HepG2 (cell line): ENCODE data around the gene VAV2. TPM values are rescaled to one million over a fixed set of nuclear protein-coding genes. Genes with fewer than 3 reads are reported as not detected.

Source experiments
- DMAP1 ChIP-seq: IDR thresholded peaks from 2 replicates; pipeline ENCODE4 v1.6.1; 2016
- GATAD2A ChIP-seq: IDR thresholded peaks from 2 replicates; pipeline ENCODE4 v1.6.1; 2016
- KLF11 ChIP-seq: IDR thresholded peaks from 2 replicates; pipeline ENCODE4 v1.6.1; 2016; ENCODE audit warnings: missing compliant biosample characterization
- PLRG1 ChIP-seq: fragments of 450-650 bp; conservative IDR thresholded peaks from 2 replicates; pipeline ENCODE4 v1.6.1; 2016
- RELA ChIP-seq: sonication (generic); formaldehyde crosslinking; IDR thresholded peaks from 2 replicates; pipeline ENCODE4 v1.4.0; 2020; ENCODE audit warnings: missing genetic modification reagents
- STAG1 ChIP-seq: sonication (generic); formaldehyde crosslinking; IDR thresholded peaks from 2 replicates; pipeline ENCODE4 v1.4.0; 2020; ENCODE audit warnings: missing genetic modification reagents
- TAF1 ChIP-seq: sonication (generic); formaldehyde crosslinking; IDR thresholded peaks from 2 replicates; pipeline ENCODE4 v1.4.0; 2020; ENCODE audit warnings: missing genetic modification reagents
- TBX2 ChIP-seq: sonication (generic); formaldehyde crosslinking; IDR thresholded peaks from 2 replicates; pipeline ENCODE4 v1.5.0; 2020; ENCODE audit warnings: missing genetic modification reagents, mild to moderate bottlenecking, borderline replicate concordance
- TCF7L2 ChIP-seq: IDR thresholded peaks from 2 replicates; pipeline ENCODE4 v1.6.1; 2011; ENCODE audit warnings: mild to moderate bottlenecking, low read depth, low read length, moderate library complexity
- ZNF317 ChIP-seq: sonication (generic); formaldehyde crosslinking; IDR thresholded peaks from 2 replicates; pipeline ENCODE4 v1.5.0; 2020; ENCODE audit warnings: mild to moderate bottlenecking, missing genetic modification reagents
- ZNF772 ChIP-seq: sonication (generic); formaldehyde crosslinking; IDR thresholded peaks from 2 replicates; pipeline ENCODE4 v1.5.0; 2020; ENCODE audit warnings: mild to moderate bottlenecking, missing genetic modification reagents
- polyA plus RNA-seq, 8 experiments: library from polyadenylated mRNA; depleted of rRNA in 3 of 8; stranded (reverse) in 7 of 8; unstranded in 1 of 8; fragments of >200 nt; fragmentation: Illumina TruSeq in 4 of 8; extraction: Trizol in 4 of 8; gene quantifications; 2 replicates each; pipeline versions ENCODE4 v1.2.1 to v1.2.3, GENCODE V29; 2011 to 2016; ENCODE audit warnings: low read depth in 4 of 8, missing spikeins in 1 of 8, mixed read lengths in 1 of 8; ENCODE audit not compliant: insufficient read depth in 1 of 8
- total RNA-seq, 5 experiments: library from RNA; depleted of rRNA; stranded (reverse); fragments of >200 nt; fragmentation: Illumina TruSeq; extraction: Trizol; gene quantifications; 2 replicates each; pipeline ENCODE4 v1.2.3, GENCODE V29; 2016; ENCODE audit warnings: low read depth in 1 of 5
- TF ChIP-seq, protein P1 (sequence below): IDR thresholded peaks from 2 replicates; pipeline ENCODE4 v1.6.1; 2012; ENCODE audit warnings: low read depth, low read length, improper control_type of control experiment
- TF ChIP-seq, protein P2 (sequence below): sonication (generic); formaldehyde crosslinking; IDR thresholded peaks from 2 replicates; pipeline ENCODE4 v1.4.0; 2020; ENCODE audit warnings: missing genetic modification reagents
- TF ChIP-seq, protein P3 (sequence below): sonication (generic); formaldehyde crosslinking; IDR thresholded peaks from 2 replicates; pipeline ENCODE4 v1.8.1; 2023; ENCODE audit warnings: mild to moderate bottlenecking, missing genetic modification reagents
- TF ChIP-seq, protein P4 (sequence below): sonication (generic); formaldehyde crosslinking; IDR thresholded peaks from 2 replicates; pipeline ENCODE4 v1.5.0; 2020; ENCODE audit warnings: mild to moderate bottlenecking, missing genetic modification reagents, moderate library complexity
- TF ChIP-seq, protein P5 (sequence below): sonication (generic); IDR thresholded peaks from 2 replicates; pipeline ENCODE4 v1.6.1; 2016; ENCODE audit warnings: low read depth, borderline replicate concordance
- TF ChIP-seq, protein P6 (sequence below): sonication (generic); formaldehyde crosslinking; IDR thresholded peaks from 2 replicates; pipeline ENCODE4 v1.4.0; 2020; ENCODE audit warnings: mild to moderate bottlenecking, missing genetic modification reagents

Gene VAV2
- total and polyA plus RNA-seq, 2 of the 13 experiments (the other 11 are each of a cell fraction or from before 2014, with no cell fraction given), result 22.5 to 22.9 TPM

DNA sequence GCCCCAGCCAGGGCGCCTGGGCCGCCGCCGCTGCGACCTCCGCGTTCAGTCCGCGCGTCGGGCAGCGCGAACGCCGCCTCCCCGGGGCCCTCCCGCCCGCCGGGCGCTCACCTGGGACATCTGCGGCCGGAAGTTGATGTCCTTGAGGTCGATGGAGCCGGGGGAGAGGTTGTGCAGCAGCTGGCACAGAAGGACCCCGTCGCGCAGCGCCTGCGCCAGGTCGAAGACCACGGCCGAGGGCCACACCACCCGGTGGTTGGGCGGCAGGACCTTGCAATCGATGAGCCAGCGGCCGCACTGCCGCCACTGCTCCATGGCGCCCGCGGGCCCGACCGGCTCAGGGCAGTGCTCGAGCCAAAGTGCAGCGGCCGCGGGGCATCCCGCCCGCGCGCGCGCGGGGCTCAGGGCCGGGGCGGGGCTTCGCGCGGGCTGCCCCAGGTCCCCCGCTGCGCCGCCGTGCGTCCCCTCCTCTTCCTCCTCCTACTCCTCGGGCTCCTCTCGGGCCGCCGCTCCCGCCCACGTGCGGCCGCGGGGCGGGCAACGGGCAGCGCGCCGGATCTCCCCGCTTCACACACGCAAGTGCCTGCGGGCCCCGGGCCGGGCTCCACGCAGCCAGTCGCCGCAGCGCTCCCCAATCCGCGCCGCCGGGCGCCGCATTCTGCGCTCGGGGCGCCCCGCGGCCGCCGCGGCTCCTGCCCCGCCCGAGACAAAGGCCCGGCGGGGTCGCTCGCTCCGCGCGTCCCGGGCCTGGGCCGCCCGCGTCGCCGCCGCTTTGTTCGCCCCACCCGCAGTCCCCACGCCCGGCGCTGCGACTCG lies at the start of gene VAV2 (continued):
- 0 out of 2 replicates have a peak, but pooled peaks have one; percentile 33 for TF ChIP-seq TBX2 (CRISPR knock-in tag)
- no peak for TF ChIP-seq TCF7L2
- no peak for TF ChIP-seq STAG1 (CRISPR knock-in tag)
- TF ChIP-seq KLF11, result no peak
- TF ChIP-seq RELA (CRISPR knock-in tag), result no peak
- no peak for TF ChIP-seq ZNF772 (CRISPR knock-in tag)
- TF ChIP-seq, protein P1, sequence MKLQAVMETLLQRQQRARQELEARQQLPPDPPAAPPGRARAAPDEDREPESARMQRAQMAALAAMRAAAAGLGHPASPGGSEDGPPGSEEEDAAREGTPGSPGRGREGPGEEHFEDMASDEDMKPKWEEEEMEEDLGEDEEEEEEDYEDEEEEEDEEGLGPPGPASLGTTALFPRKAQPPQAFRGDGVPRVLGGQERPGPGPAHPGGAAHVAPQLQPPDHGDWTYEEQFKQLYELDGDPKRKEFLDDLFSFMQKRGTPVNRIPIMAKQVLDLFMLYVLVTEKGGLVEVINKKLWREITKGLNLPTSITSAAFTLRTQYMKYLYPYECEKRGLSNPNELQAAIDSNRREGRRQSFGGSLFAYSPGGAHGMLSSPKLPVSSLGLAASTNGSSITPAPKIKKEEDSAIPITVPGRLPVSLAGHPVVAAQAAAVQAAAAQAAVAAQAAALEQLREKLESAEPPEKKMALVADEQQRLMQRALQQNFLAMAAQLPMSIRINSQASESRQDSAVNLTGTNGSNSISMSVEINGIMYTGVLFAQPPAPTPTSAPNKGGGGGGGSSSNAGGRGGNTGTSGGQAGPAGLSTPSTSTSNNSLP, result no peak
- no peak for TF ChIP-seq PLRG1
- TF ChIP-seq, protein P2, sequence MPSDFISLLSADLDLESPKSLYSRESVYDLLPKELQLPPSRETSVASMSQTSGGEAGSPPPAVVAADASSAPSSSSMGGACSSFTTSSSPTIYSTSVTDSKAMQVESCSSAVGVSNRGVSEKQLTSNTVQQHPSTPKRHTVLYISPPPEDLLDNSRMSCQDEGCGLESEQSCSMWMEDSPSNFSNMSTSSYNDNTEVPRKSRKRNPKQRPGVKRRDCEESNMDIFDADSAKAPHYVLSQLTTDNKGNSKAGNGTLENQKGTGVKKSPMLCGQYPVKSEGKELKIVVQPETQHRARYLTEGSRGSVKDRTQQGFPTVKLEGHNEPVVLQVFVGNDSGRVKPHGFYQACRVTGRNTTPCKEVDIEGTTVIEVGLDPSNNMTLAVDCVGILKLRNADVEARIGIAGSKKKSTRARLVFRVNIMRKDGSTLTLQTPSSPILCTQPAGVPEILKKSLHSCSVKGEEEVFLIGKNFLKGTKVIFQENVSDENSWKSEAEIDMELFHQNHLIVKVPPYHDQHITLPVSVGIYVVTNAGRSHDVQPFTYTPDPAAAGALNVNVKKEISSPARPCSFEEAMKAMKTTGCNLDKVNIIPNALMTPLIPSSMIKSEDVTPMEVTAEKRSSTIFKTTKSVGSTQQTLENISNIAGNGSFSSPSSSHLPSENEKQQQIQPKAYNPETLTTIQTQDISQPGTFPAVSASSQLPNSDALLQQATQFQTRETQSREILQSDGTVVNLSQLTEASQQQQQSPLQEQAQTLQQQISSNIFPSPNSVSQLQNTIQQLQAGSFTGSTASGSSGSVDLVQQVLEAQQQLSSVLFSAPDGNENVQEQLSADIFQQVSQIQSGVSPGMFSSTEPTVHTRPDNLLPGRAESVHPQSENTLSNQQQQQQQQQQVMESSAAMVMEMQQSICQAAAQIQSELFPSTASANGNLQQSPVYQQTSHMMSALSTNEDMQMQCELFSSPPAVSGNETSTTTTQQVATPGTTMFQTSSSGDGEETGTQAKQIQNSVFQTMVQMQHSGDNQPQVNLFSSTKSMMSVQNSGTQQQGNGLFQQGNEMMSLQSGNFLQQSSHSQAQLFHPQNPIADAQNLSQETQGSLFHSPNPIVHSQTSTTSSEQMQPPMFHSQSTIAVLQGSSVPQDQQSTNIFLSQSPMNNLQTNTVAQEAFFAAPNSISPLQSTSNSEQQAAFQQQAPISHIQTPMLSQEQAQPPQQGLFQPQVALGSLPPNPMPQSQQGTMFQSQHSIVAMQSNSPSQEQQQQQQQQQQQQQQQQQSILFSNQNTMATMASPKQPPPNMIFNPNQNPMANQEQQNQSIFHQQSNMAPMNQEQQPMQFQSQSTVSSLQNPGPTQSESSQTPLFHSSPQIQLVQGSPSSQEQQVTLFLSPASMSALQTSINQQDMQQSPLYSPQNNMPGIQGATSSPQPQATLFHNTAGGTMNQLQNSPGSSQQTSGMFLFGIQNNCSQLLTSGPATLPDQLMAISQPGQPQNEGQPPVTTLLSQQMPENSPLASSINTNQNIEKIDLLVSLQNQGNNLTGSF (CRISPR knock-in tag), result no peak
- TF ChIP-seq GATAD2A (CRISPR knock-in tag), result no peak
- TF ChIP-seq, protein P3, sequence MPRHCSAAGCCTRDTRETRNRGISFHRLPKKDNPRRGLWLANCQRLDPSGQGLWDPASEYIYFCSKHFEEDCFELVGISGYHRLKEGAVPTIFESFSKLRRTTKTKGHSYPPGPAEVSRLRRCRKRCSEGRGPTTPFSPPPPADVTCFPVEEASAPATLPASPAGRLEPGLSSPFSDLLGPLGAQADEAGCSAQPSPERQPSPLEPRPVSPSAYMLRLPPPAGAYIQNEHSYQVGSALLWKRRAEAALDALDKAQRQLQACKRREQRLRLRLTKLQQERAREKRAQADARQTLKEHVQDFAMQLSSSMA (CRISPR knock-in tag), result no peak
- TF ChIP-seq, protein P4, sequence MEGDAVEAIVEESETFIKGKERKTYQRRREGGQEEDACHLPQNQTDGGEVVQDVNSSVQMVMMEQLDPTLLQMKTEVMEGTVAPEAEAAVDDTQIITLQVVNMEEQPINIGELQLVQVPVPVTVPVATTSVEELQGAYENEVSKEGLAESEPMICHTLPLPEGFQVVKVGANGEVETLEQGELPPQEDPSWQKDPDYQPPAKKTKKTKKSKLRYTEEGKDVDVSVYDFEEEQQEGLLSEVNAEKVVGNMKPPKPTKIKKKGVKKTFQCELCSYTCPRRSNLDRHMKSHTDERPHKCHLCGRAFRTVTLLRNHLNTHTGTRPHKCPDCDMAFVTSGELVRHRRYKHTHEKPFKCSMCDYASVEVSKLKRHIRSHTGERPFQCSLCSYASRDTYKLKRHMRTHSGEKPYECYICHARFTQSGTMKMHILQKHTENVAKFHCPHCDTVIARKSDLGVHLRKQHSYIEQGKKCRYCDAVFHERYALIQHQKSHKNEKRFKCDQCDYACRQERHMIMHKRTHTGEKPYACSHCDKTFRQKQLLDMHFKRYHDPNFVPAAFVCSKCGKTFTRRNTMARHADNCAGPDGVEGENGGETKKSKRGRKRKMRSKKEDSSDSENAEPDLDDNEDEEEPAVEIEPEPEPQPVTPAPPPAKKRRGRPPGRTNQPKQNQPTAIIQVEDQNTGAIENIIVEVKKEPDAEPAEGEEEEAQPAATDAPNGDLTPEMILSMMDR (CRISPR knock-in tag), result no peak
- TF ChIP-seq DMAP1 (CRISPR knock-in tag), result no peak; the same call in 1 of the 2 replicates
- TF ChIP-seq, protein P5, sequence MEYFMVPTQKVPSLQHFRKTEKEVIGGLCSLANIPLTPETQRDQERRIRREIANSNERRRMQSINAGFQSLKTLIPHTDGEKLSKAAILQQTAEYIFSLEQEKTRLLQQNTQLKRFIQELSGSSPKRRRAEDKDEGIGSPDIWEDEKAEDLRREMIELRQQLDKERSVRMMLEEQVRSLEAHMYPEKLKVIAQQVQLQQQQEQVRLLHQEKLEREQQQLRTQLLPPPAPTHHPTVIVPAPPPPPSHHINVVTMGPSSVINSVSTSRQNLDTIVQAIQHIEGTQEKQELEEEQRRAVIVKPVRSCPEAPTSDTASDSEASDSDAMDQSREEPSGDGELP, result 0 out of 2 replicates have a peak, but pooled peaks have one; percentile 13
- peak; percentile 80 for TF ChIP-seq TAF1
- TF ChIP-seq ZNF317, result no peak
- TF ChIP-seq, protein P6, sequence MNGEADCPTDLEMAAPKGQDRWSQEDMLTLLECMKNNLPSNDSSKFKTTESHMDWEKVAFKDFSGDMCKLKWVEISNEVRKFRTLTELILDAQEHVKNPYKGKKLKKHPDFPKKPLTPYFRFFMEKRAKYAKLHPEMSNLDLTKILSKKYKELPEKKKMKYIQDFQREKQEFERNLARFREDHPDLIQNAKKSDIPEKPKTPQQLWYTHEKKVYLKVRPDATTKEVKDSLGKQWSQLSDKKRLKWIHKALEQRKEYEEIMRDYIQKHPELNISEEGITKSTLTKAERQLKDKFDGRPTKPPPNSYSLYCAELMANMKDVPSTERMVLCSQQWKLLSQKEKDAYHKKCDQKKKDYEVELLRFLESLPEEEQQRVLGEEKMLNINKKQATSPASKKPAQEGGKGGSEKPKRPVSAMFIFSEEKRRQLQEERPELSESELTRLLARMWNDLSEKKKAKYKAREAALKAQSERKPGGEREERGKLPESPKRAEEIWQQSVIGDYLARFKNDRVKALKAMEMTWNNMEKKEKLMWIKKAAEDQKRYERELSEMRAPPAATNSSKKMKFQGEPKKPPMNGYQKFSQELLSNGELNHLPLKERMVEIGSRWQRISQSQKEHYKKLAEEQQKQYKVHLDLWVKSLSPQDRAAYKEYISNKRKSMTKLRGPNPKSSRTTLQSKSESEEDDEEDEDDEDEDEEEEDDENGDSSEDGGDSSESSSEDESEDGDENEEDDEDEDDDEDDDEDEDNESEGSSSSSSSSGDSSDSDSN (CRISPR knock-in tag), result peak; percentile 57; the same call in 1 of the 2 replicates
